ENCODE data around the gene RHD.
"Not testable (repeated sequence)": the region's sequence is repeated elsewhere in the genome, so short reads cannot be mapped to it uniquely, and the experiment has no call there.

The RHD gene

DNA sequence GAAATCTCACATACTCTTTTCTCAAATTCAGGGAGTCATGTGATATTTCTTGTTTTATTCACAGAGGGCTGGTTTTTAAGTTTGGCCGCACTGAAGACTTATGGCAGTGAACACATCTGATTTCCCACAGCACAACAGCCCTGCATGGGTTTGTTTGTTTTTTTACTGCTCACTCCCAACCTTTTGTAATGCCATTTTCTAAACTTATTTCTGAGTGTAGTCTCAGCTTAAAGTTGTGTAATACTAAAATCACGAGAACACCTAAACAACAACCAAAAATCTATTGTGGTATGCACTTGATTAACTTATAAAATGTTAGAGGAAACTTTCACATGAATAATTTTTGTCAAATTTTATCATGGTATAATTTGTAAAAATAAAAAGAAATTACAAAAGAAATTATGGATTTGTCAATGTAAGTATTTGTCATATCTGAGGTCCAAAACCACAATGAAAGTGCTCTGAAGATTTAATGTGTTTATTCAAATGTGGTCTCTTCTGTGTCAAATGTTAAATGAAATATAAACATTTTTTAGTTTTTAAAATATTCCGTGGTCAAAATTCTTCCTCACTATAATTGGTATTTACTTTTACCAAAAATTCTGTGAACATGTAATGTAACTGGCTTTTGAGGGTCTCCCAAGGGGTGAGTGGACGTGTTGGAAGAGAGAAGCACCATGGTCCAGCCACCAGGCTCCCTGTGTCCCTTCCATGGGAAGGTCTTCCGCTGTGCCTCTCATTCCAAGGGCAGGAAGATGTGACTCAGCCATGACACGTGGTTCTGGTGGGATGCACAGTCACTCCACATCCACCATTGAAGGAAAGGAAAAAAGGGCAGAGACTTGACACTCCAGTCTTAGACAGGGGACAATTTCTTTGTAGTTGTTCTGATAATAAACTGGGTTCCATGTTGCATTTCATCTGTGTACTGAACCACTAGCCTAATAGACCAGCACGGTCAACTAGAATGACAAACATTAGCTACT lies 88.6 kb downstream of the RHD start:
- DNase-seq, result no peak

DNA sequence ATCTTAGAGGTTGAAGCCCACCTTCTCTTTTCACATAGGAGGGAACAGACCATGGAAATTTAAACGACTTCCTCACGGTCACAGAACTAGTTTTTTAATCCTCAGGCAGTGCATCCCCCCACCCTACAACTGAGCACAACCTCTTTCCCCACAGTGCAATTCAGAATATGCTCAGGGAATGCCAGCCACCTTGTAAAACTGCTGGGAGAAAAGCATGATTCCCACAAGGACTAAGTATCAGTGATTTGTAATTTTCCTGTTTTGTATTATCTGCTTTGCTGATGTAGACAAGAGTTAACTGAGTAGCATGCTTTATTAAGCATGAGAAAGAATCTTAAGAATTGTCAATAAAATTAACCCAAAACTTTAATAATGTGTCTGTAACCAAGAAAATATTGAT lies 89.6 kb downstream of the RHD start:
- DNase-seq, result no peak

DNA sequence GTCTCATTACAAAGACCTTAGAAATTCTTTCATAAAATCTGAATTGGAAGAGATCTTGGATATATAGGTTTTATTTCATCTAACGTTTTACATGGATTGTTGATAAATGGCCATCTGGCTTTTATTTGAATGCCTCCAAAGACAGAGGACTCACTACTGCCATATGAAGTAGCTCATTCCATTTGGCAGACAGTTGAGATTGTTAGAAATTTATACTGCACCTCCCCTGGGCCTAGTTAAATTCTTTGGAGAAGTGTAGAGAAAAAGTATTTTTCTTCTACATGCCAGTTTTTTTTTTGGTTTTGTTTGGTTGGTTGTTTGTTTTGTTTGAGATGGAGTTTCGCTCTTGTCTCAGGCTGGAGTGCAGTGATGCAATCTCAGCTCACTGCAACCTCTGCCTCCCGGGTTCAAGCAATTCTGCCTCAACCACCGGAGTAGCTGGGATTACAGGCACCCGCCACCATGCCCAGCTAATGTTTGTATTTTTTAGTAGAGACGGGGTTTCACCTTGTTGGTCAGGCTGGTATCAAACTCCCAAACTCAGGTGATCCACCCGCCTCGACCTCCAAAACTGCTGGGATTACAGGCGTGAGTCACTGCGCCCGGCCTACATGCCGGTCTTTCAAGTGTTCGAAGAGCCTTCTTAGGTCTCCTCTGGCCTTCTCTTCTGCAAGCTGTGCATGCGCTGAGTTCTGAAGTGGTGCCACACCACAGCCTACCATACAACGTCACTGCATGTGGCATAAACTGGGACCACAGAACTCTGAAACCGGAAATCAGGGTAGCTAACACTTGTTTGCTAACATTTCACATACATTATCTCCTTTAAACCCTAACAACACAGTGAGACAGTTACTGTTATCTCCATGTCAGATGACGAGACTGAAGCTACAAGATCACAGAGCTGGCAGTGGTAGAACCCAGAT lies 90.6 kb downstream of the RHD start:
- DNase-seq, result not testable (repeated sequence)

DNA sequence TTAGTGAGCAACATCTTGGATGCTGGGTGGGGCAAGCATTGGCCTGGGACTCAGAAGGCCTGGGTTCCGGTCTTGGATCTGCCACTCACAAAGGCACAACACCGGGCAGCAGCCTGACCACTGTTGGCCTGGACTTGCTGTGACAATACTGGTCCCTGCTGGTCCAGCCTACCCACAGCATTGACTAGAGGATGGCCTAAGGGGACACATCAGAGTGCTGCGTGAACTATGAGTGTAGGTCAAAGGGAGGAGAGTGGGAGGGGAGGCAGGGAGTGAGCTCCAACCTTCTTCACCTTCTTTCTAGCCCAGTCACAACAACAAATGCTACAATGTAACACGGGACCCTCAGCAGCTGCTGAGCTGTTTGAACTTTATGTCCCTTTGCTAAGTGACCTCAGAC lies 96.9 kb downstream of the RHD start:
- no peak for DNase-seq

DNA sequence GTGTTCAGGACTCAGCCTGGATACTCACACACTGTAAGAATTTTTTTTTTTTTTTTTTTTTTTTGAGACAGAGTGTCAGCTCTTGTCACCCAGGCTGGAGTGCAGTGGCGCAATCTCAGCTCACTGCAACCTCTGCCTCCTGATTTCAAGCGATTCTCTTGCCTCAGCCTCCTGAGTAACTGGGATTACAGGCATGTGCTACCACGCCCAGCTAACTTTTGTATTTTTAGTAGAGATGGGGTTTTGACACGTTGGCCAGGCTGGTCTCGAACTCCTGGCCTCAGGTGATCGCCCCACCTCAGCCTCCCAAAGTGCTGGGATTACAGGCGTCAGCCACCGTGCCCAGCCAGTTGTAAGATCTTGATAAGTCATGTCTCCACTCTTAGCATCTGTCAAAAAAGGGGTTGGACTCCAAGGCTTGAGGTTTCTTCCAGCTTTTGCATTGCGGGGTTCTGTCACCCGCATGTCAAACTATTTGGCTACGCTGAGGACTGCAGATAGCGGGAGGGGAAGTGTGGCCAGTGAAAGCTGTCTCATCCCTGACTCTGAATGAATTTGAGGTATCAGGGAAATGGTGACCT lies 97.5 kb downstream of the RHD start:
- DNase-seq, result not testable (repeated sequence)

DNA sequence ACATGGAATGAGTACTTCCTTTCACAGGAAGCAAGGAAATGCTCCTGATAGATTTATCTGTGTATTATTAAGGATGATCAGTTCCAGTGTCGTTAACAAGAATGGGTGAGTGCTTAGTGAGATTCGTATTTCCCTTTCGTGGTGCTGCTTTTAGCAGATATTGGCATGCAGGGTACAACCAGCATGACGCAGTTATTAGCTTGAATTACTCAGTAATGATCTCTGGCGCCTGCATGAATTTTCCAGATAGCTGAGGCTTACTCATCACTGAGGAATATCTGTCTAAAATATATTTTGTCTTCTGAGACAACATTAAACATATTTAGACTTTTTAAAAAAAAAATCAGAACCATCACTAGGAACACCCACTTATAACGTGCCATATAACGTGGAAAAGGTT lies 99.4 kb downstream of the RHD start:
- not testable (repeated sequence) for DNase-seq

DNA sequence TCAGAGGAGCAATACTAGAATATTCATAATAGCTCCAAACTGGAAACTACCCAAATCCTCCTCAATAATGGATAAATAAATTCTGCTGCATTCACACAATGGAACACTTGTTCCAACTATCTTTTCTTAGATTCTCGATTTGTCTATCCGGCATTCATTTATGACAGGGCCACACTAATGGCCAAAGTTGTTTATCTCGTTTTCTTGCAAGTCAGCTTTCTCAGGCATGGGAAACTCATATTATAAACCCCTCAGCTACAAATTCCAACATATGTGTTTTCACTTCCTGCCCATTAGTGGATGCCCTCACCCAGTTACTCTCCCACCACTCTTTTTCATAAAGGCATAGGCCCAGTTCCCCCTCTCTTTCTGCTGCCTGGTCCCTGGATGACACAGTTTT lies 106.1 kb downstream of the RHD start:
- not testable (repeated sequence) for DNase-seq

Data from midbrain (tissue), 1 donor.